Endothelial cell of umbilical vein (primary cell): ENCODE results near the gene PKNOX1. TPM values are rescaled to one million over a fixed set of nuclear protein-coding genes. Genes with fewer than 3 reads are reported as not detected.

Experiments
- BruUV-seq: library from RNA; stranded (reverse); fragments of 400-500 nt; replicated peaks from 2 replicates; lab custom pipeline; 2021; lab: Mats Ljungman, UMichigan
- CTCF ChIA-PET: fragments of 300-600, 350-600 bp; sonication (Branson Sonifier 250); formaldehyde crosslinking; loops from one replicate; lab custom pipeline; 2021; ENCODE audit warnings: antibody characterized with exemption, inconsistent platforms; lab: Charles Lee
- POLR2A ChIA-PET: fragments of 300-600, 350-600 bp; sonication (Branson Sonifier 250); formaldehyde crosslinking; loops from one replicate; lab custom pipeline; 2021; ENCODE audit warnings: antibody characterized with exemption, inconsistent platforms; lab: Charles Lee
- DNase-seq: peaks from one replicate; pipeline ENCODE4 v3.0.0-alpha.2; 2011; ENCODE audit warnings: low read depth, low spot score
- FAIRE-seq: peaks from 2 replicates; lab custom pipeline; 2011; peaks lifted over from hg19 to GRCh38; lab: Jason Lieb, UNC
- H2AFZ ChIP-seq: 2 replicates; pipeline ENCODE4 v1.6.0; 2012; ENCODE audit warnings: low read depth, low read length, control low read depth, inconsistent platforms
- H3K27ac ChIP-seq: 2 replicates; pipeline ENCODE4 v1.5.1; 2011; ENCODE audit warnings: low read depth, mild to moderate bottlenecking, control low read depth, low read length, moderate library complexity; ENCODE audit not compliant: insufficient read depth
- H3K27me3 ChIP-seq, 2 experiments: 2 replicates each; pipeline versions ENCODE4 v1.6.0 to v1.6.1; 2011; ENCODE audit warnings: low read length in 2 of 2, mixed read lengths in 1 of 2; ENCODE audit not compliant: control insufficient read depth in 2 of 2, insufficient read depth in 2 of 2
- H3K36me3 ChIP-seq, 2 experiments: 2 replicates in 1 of 2; 3 replicates in 1 of 2; pipeline ENCODE4 v1.5.1; 2011; ENCODE audit warnings: low read length in 2 of 2, mild to moderate bottlenecking in 1 of 2, moderate library complexity in 1 of 2; ENCODE audit not compliant: control insufficient read depth in 2 of 2, insufficient read depth in 2 of 2; ENCODE audit errors: extremely low read depth in 1 of 2
- H3K4me1 ChIP-seq: 3 replicates; pipeline ENCODE4 v1.5.1; 2011; ENCODE audit warnings: mild to moderate bottlenecking, low read length; ENCODE audit not compliant: control insufficient read depth, insufficient read depth; ENCODE audit errors: extremely low read depth
- H3K4me2 ChIP-seq: 2 replicates; pipeline ENCODE4 v1.6.1; 2011; ENCODE audit warnings: low read length, control low read depth, mixed read lengths; ENCODE audit not compliant: insufficient read depth
- H3K4me3 ChIP-seq, 3 experiments: fragments of 200-600 bp in 1 of 3; sonication (generic), shearing (Covaris generic) in 1 of 3; replicated peaks in 1 of 3; 2 replicates each; pipeline ENCODE4 v1.5.1; 2011 to 2016; ENCODE audit warnings: control low read depth in 3 of 3, low read length in 3 of 3, mild to moderate bottlenecking in 2 of 3, inconsistent platforms in 1 of 3, low read depth in 1 of 3, moderate library complexity in 1 of 3; ENCODE audit not compliant: insufficient read depth in 1 of 3
- H3K79me2 ChIP-seq: 2 replicates; pipeline ENCODE4 v1.6.0; 2012; ENCODE audit warnings: low read length, inconsistent platforms; ENCODE audit not compliant: control insufficient read depth, insufficient read depth
- H3K9ac ChIP-seq: replicated peaks from 2 replicates; pipeline ENCODE3; 2011; ENCODE audit warnings: low read length, control low read depth; ENCODE audit not compliant: insufficient read depth; ENCODE audit errors: extremely low read depth
- H3K9me1 ChIP-seq: replicated peaks from 3 replicates; pipeline ENCODE4 v1.6.0; 2011; ENCODE audit warnings: mild to moderate bottlenecking, low read length; ENCODE audit not compliant: control insufficient read depth, insufficient read depth; ENCODE audit errors: extremely low read depth
- H3K9me3 ChIP-seq: replicated peaks from 2 replicates; pipeline ENCODE4 v1.5.1; 2012; ENCODE audit warnings: low read length, inconsistent platforms; ENCODE audit not compliant: control insufficient read depth, insufficient read depth
- H4K20me1 ChIP-seq: replicated peaks from 2 replicates; pipeline ENCODE3; 2011; ENCODE audit warnings: mild to moderate bottlenecking, low read length; ENCODE audit not compliant: control insufficient read depth, insufficient read depth; ENCODE audit errors: extremely low read depth
- FOS ChIP-seq: IDR thresholded peaks from 2 replicates; pipeline ENCODE4 v1.6.1; 2011; ENCODE audit warnings: mild to moderate bottlenecking, low read length, moderate library complexity, borderline replicate concordance; ENCODE audit not compliant: insufficient read depth
- GATA2 ChIP-seq: IDR thresholded peaks from 2 replicates; pipeline ENCODE4 v1.7.0; 2011; ENCODE audit warnings: low read depth, mild to moderate bottlenecking, moderate library complexity, mixed read lengths, low read length; ENCODE audit not compliant: insufficient read length, insufficient read depth
- JUN ChIP-seq: IDR thresholded peaks from 2 replicates; pipeline ENCODE4 v1.6.1; 2011; ENCODE audit warnings: borderline replicate concordance, low read depth; ENCODE audit not compliant: insufficient read length, insufficient read depth
- MYC ChIP-seq: IDR thresholded peaks from one replicate; pipeline ENCODE4 v1.6.1; 2011; ENCODE audit warnings: mild to moderate bottlenecking, low read depth, low read length
- POLR2A ChIP-seq: IDR thresholded peaks from 2 replicates; pipeline ENCODE4 v1.6.1; 2012; ENCODE audit warnings: low read depth, mild to moderate bottlenecking, control low read depth, low read length
- POLR2AphosphoS5 ChIP-seq: IDR thresholded peaks from 2 replicates; pipeline ENCODE4 v1.6.1; 2012; ENCODE audit warnings: low read depth, mild to moderate bottlenecking, control low read depth, low read length, moderate library complexity; ENCODE audit not compliant: insufficient read depth
- dilution Hi-C: fragments of 300-500 bp; cut with MboI; formaldehyde crosslinking; loops from one replicate; pipeline ENCODE4 v1.15.0; 2019; ENCODE audit warnings: low sequenced_read_pairs; ENCODE audit not compliant: extremely low pct_ligation_motif_present
- intact Hi-C: fragments of 100-400 bp; cut with micrococcal nuclease; formaldehyde crosslinking; loops from one replicate; pipeline ENCODE4 v1.10.0; 2022
- polyA plus RNA-seq, 4 experiments: library from polyadenylated mRNA; depleted of rRNA in 3 of 4; stranded (reverse) in 3 of 4; unstranded in 1 of 4; fragments of >200 nt; gene quantifications; 2 replicates each; pipeline versions ENCODE4 v1.2.1 to v1.2.3, GENCODE V29; 2011 to 2012; ENCODE audit warnings: missing spikeins in 1 of 4
- total RNA-seq: library from RNA; stranded (reverse); gene quantifications from 2 replicates; pipeline ENCODE4 v1.2.3, GENCODE V29; 2021
- TF ChIP-seq, protein P1 (sequence below): IDR thresholded peaks from 2 replicates; pipeline ENCODE4 v1.6.1; 2011; ENCODE audit not compliant: insufficient read depth, insufficient read length
- TF ChIP-seq, protein P2 (sequence below), 2 donors: IDR thresholded peaks; 1 replicate in 1 of 2; 2 replicates in 1 of 2; pipeline ENCODE4 v1.5.1; 2011; ENCODE audit warnings: low read length in 2 of 2, mild to moderate bottlenecking in 2 of 2, moderate library complexity in 2 of 2, control low read depth in 1 of 2, inconsistent platforms in 1 of 2, low read depth in 1 of 2; ENCODE audit not compliant: insufficient read depth in 1 of 2; ENCODE audit errors: extremely low read depth in 1 of 2

The PKNOX1 gene
- total and polyA plus RNA-seq, 2 donors (not counting 3 experiments of a cell fraction or from before 2014, with no cell fraction given) = 16.6 to 23.6 TPM

DNA sequence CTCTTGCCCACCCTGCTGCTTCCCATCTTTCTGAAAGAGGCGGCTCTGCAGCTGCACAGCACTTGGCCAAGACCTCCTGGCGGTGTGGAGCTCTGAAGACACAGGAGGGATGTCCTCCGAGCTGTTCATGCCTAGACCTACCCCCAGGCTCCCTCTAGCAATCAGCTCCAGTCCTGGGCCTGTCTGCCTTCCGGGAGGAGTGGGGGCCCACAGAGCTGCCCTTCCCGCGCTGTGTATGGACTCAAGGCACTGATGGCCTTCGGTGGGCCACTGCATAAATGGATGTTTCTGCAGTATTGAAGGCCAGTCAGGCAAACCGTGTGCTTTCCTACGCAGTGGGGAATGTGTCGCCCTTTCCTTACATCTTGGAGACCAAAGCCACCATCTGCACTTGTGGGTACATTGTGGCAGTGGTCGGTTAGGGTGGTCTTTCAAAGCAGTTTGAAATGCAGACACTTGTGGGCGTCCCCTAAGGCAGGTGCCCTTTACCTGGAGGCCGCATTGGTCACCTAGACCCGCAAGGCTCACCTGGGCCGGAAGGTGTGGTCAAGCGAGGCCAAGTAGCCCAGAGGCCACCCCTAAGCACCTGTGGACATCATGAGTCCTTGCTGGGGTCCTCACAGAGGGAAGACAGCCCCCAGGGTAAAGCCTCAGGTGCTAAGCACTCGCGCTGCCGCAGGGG is 912 bp upstream of the PKNOX1 start:
- H3K79me2 ChIP-seq = peaks cover 29% of the 10 kb centered on the region
- no peaks in the 10 kb centered on the region for H3K9me1 ChIP-seq
- H3K9me3 ChIP-seq = no peaks in the 10 kb centered on the region
- no peaks in the 10 kb centered on the region for H4K20me1 ChIP-seq
- peak overlapping the region; percentile 68 for H3K4me2 ChIP-seq
- H3K27ac ChIP-seq = peak overlapping the region; percentile 62
- peak overlapping the region; percentile 7 to 61 (median 44) for H3K4me3 ChIP-seq
- no peak for DNase-seq
- ChIA-PET POLR2A (interaction anchor here (0.7 to 1.0 kb wide), 3 partner anchors 16 to 81 kb away, joined by 3 read pairs; partner anchors contain the start of gene NDUFV3), CTCF (interaction anchor here (0.6 to 1.0 kb wide), 2 partner anchors 11 to 81 kb away, joined by 3 read pairs; partner anchors contain the start of gene NDUFV3)
- TF ChIP-seq JUN = no peak
- TF ChIP-seq FOS = no peak
- no peak for TF ChIP-seq POLR2AphosphoS5
- no peak for TF ChIP-seq MYC
- TF ChIP-seq GATA2 = no peak
- TF ChIP-seq, protein P1, sequence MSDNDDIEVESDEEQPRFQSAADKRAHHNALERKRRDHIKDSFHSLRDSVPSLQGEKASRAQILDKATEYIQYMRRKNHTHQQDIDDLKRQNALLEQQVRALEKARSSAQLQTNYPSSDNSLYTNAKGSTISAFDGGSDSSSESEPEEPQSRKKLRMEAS = no peak
- no peak for TF ChIP-seq POLR2A
- TF ChIP-seq, protein P2, sequence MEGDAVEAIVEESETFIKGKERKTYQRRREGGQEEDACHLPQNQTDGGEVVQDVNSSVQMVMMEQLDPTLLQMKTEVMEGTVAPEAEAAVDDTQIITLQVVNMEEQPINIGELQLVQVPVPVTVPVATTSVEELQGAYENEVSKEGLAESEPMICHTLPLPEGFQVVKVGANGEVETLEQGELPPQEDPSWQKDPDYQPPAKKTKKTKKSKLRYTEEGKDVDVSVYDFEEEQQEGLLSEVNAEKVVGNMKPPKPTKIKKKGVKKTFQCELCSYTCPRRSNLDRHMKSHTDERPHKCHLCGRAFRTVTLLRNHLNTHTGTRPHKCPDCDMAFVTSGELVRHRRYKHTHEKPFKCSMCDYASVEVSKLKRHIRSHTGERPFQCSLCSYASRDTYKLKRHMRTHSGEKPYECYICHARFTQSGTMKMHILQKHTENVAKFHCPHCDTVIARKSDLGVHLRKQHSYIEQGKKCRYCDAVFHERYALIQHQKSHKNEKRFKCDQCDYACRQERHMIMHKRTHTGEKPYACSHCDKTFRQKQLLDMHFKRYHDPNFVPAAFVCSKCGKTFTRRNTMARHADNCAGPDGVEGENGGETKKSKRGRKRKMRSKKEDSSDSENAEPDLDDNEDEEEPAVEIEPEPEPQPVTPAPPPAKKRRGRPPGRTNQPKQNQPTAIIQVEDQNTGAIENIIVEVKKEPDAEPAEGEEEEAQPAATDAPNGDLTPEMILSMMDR (IDR thresholded peaks at IDR 0.05; ENCODE audit: extremely low read depth in 1 of 2, insufficient read depth in 1 of 2, low read depth in 1 of 2, low read length in 2 of 2) = no peak
- FAIRE-seq = no peak
- H3K9ac ChIP-seq = peak overlapping the region; percentile 70
- H3K27me3 ChIP-seq = no peaks in the 10 kb centered on the region
- TSS peak; percentile 66 for BruUV-seq
- H2AFZ ChIP-seq = peak overlapping the region; percentile 91
- peaks cover 10% of the 10 kb centered on the region for H3K4me1 ChIP-seq
- H3K36me3 ChIP-seq = no peaks in the 10 kb centered on the region
- intact Hi-C loops = loop anchor here (10.0 kb wide), 1 partner anchor 79 kb away; the partner anchor contains the start of gene NDUFV3
- dilution Hi-C loops = no loop called here
